Suprapubic skin (tissue), 4 donors: ENCODE results near the gene C19orf25. TPM values are rescaled to one million over a fixed set of nuclear protein-coding genes. Genes with fewer than 3 reads are reported as not detected.

ENCODE experiments used
- DNase-seq, 2 donors: peaks; one replicate each; pipeline ENCODE4 v3.0.0-alpha.2; 2019; ENCODE audit warnings: low spot score in 2 of 2
- H3K27ac ChIP-seq: fragments of 200-600 bp; sonication (generic); one replicate; pipeline ENCODE4 v1.5.1; 2019
- H3K27me3 ChIP-seq: fragments of 200-600 bp; sonication (generic); one replicate; pipeline ENCODE4 v1.5.1; 2019
- H3K36me3 ChIP-seq: fragments of 200-600 bp; sonication (generic); one replicate; pipeline ENCODE4 v1.5.1; 2019
- H3K4me1 ChIP-seq: fragments of 200-600 bp; sonication (generic); one replicate; pipeline ENCODE4 v1.5.1; 2019
- H3K4me3 ChIP-seq: fragments of 200-600 bp; sonication (generic); one replicate; pipeline ENCODE4 v1.5.1; 2019; ENCODE audit warnings: mild to moderate bottlenecking
- H3K9me3 ChIP-seq: fragments of 200-600 bp; sonication (generic); one replicate; pipeline ENCODE4 v1.5.1; 2019
- EP300 ChIP-seq: sonication (generic); formaldehyde crosslinking; IDR thresholded peaks from one replicate; pipeline ENCODE4 v1.6.1; 2017; ENCODE audit warnings: antibody characterized with exemption
- POLR2A ChIP-seq, 2 donors: fragments of 450-650 bp; IDR thresholded peaks; one replicate each; pipeline ENCODE4 v1.6.1; 2017; ENCODE audit warnings: antibody characterized with exemption in 2 of 2, mild to moderate bottlenecking in 2 of 2, moderate library complexity in 2 of 2
- POLR2AphosphoS5 ChIP-seq, 3 donors: sonication (generic); formaldehyde crosslinking; IDR thresholded peaks; one replicate each; pipeline ENCODE4 v1.6.1; 2017; ENCODE audit warnings: antibody characterized with exemption in 3 of 3
- WGBS: methylation state at CpG from one replicate; pipeline ENCODE4 v1.1.5; 2018; 5-methylcytosine and 5-hydroxymethylcytosine counted together
- total RNA-seq, 4 donors: library from RNA; depleted of rRNA; stranded (reverse); fragments of >200 nt; gene quantifications; one replicate each; pipeline ENCODE4 v1.1.0, GENCODE V29; 2016
- TF ChIP-seq, protein P1 (sequence below), 2 donors: fragments of 200-600 bp in 1 of 2; fragments of 450-650 bp in 1 of 2; sonication (generic) in 1 of 2; IDR thresholded peaks; one replicate each; pipeline ENCODE4 v1.5.1; 2016 to 2019; ENCODE audit warnings: antibody characterized with exemption in 2 of 2, mild to moderate bottlenecking in 1 of 2, moderate library complexity in 1 of 2

The C19orf25 gene
- total RNA-seq, 4 donors from 2014 or later: 25.1 to 41.2 (median 36.4) TPM

GRCh38 chr19:1514986-1515721, 36.1 kb upstream of the C19orf25 start:
- WGBS: 93% methylated on average over 5 of the region's 14 CpGs
- no peak overlapping the region for H3K27ac ChIP-seq

GRCh38 chr19:1514295-1514661, 35.3 kb upstream of the C19orf25 start:
- 59% methylated on average over 9 of the region's 10 CpGs for WGBS
- no peaks in the 10 kb centered on the region for H3K36me3 ChIP-seq
- H3K4me1 ChIP-seq: peaks cover 31% of the 10 kb centered on the region
- H3K4me3 ChIP-seq: no peak overlapping the region
- no peak for DNase-seq
- no peak overlapping the region for H3K27ac ChIP-seq
- TF ChIP-seq, protein P1, sequence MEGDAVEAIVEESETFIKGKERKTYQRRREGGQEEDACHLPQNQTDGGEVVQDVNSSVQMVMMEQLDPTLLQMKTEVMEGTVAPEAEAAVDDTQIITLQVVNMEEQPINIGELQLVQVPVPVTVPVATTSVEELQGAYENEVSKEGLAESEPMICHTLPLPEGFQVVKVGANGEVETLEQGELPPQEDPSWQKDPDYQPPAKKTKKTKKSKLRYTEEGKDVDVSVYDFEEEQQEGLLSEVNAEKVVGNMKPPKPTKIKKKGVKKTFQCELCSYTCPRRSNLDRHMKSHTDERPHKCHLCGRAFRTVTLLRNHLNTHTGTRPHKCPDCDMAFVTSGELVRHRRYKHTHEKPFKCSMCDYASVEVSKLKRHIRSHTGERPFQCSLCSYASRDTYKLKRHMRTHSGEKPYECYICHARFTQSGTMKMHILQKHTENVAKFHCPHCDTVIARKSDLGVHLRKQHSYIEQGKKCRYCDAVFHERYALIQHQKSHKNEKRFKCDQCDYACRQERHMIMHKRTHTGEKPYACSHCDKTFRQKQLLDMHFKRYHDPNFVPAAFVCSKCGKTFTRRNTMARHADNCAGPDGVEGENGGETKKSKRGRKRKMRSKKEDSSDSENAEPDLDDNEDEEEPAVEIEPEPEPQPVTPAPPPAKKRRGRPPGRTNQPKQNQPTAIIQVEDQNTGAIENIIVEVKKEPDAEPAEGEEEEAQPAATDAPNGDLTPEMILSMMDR (IDR thresholded peaks at IDR 0.05): no peak
- no peak for TF ChIP-seq POLR2A (IDR thresholded peaks at IDR 0.05)
- no peak for TF ChIP-seq POLR2AphosphoS5 (IDR thresholded peaks at IDR 0.05)
- no peak for TF ChIP-seq EP300
- peaks cover 26% of the 10 kb centered on the region for H3K27me3 ChIP-seq
- no peaks in the 10 kb centered on the region for H3K9me3 ChIP-seq

More at GRCh38 chr19:1514986-1515721, 36.1 kb upstream of the C19orf25 start:
- peaks cover 31% of the 10 kb centered on the region for H3K4me1 ChIP-seq
- H3K4me3 ChIP-seq: no peak overlapping the region
- H3K36me3 ChIP-seq: no peaks in the 10 kb centered on the region
- H3K9me3 ChIP-seq: no peaks in the 10 kb centered on the region
- DNase-seq: no peak
- TF ChIP-seq EP300: no peak
- H3K27me3 ChIP-seq: peaks cover 26% of the 10 kb centered on the region

DNA sequence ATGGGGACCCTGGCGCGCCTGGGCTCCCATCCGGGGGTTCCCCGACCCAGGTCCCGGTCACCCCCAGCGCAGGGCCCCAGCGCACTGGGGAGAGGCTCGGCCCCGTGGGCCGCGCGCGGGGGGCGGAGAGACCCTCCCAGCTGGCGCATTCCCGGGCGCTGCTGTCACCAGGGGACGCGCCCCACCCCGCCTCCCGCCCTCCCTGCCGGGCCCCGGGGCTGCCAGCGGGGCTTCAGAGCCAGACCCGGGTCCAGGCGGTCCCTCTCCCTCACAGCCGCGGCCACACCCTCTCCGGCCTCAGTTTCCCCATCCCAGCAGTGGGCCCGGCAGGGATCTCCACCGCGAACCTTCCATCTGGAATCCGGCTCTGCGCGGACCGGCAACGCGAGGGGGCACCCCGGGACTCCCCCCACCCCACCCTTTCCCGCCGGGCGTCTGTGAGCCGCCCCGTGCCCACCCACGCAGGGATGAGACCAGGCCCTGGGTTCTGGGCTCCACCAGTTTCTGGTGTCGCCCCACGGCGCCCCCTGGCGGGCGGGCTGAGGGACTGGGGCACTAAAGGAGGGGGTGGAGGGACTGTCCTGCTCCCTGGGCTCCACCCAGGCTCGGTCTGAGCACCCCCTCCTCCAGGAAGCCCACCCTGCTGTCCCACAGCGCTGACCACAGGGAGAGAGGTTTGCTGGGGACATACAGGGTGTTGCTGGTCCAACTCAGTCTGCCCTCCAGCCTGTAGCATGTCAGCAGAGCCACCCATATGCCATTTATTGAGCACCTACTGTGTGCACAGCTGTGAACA, 34.7 kb upstream of the C19orf25 start:
- DNase-seq: no peak
- no peaks in the 10 kb centered on the region for H3K9me3 ChIP-seq
- WGBS: no CpG with 5 or more reads among the region's 52 CpGs
- peaks cover 31% of the 10 kb centered on the region for H3K4me1 ChIP-seq
- peaks cover 26% of the 10 kb centered on the region for H3K27me3 ChIP-seq
- TF ChIP-seq EP300: no peak
- TF ChIP-seq, protein P1 (IDR thresholded peaks at IDR 0.05): peak in 1 of 2 donors; percentile 59
- no peaks in the 10 kb centered on the region for H3K36me3 ChIP-seq
- H3K27ac ChIP-seq: peak overlapping the region; percentile 72
- H3K4me3 ChIP-seq: peak overlapping the region; percentile 48

DNA sequence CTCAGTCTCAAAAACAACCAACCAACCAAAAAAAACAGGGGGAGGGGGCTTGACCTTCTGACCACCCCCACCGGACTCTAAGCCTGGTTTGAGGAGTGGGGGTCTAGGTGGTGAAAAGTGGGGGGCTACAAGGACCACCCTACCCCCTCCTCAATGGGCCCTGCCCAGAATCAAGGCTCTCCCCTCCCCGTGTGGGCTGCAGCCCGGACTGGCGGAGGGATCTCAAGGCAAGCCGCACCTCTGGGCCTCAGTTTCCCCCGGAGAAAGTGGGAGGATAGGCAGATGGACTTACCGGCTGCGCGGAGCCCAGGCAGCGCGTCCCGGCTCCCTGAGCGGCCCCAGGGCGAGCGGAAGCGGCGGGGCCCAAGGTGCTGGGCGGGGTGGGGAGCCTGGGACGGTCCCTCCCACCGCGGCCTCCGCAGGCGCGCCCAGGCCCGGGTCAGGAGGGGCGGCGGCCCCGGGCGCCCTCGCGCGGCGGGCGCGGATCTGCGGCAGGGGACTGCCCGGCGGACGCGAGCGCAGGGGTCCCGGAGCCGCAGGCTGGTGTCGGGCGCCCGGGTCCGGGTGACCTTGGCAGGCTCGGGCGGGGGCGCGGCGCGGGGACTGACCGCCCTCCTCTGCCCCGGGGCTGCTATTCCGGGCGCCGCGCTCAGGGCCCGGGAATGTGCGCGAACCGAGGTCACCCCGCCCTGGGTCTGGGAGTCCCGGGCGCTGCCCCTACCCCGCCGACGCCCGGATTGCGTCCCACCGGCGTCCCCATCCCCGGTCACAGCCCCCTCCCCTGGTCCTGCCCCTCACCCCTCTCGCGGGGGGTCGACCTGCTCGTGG, 33.9 kb upstream of the C19orf25 start, which contains the start of gene ADAMTSL5:
Gene ADAMTSL5, minus strand, starts transcription at position 349 of the 828 bp plus-strand sequence. CDS start 2,076 bp downstream, outside the sequence.
- Histone ChIP-seq H3K36me3 (no peaks in the 10 kb centered on the region), H3K27me3 (peaks cover 23% of the 10 kb centered on the region), H3K9me3 (no peaks in the 10 kb centered on the region), H3K4me3 (peak within 1 kb of the TSS; percentile 48), H3K27ac (peak within 1 kb of the TSS; percentile 72), H3K4me1 (peaks cover 38% of the 10 kb centered on the region)
- no peak for DNase-seq
- no peak for TF ChIP-seq EP300
- TF ChIP-seq POLR2AphosphoS5 (IDR thresholded peaks at IDR 0.05): no peak
- TF ChIP-seq, protein P1 (IDR thresholded peaks at IDR 0.05): no peak
- TF ChIP-seq POLR2A (IDR thresholded peaks at IDR 0.05): no peak
- 18% methylated on average over 6 of the region's 78 CpGs for WGBS

DNA sequence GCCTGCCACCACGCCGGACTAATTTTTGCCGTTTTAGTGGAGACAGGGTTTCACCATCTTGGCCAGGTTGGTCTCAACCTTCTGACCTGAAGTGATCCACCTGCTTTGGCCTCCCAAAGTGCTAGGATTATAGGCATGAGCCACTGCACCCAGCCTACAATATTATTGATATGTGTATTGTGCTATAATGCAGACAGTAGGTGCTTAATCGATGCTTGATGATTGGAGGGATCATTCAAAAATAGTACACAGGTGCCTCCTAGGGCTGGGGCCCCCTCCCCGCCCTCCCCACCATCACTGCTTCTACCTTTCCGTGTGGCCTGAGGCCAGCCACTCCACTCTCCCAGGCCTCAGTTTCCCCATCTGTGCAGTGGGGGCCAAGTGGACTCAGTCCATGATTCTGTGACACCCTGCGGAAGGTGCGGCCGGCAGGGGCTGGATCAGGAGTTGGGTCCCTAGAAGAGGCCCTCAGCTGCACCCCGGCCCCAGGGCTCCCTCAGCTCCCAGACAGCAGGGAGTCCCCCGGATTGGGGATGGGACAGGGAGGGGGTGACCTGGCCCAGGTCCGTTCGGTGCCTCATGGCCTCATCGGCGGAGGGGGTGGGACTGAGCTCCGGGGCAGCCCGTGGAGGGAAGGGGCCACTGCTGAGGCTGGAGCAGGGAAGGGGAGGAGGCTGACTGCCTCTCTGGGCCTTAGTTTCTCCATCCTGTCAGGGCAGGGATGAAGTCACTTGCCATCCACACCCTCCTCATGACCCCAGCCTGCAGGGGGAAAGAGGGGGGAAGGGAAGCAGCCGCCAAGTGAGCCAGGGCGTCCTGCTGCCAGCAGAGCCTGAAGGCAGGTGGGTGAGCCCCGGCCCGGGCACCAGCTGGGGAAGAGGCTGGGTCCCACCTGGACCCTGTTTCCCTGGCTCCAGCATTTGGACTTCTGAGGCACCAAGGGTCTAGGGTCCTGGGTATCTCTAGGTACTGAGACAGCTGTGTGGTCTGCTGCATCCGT, 32.6 kb upstream of the C19orf25 start:
- Histone ChIP-seq H3K4me1 (peaks cover 45% of the 10 kb centered on the region), H3K27ac (no peak overlapping the region), H3K4me3 (peak overlapping the region; percentile 48), H3K9me3 (no peaks in the 10 kb centered on the region), H3K27me3 (peaks cover 23% of the 10 kb centered on the region), H3K36me3 (no peaks in the 10 kb centered on the region)
- TF ChIP-seq, protein P1 (IDR thresholded peaks at IDR 0.05): no peak
- TF ChIP-seq EP300 (no peak), POLR2A (IDR thresholded peaks at IDR 0.05) (no peak), POLR2AphosphoS5 (IDR thresholded peaks at IDR 0.05) (no peak)
- WGBS: 56% methylated on average over 17 of the region's 22 CpGs
- DNase-seq: no peak
